ENCODE data around the gene FBXO38. TPM values are rescaled to one million over a fixed set of nuclear protein-coding genes. Genes with fewer than 3 reads are reported as not detected.
A peak's percentile ranks its signal among the peaks of the same experiment; 100 is the strongest.

The FBXO38 gene
- polyA plus RNA-seq, 1 experiment = 40.9 TPM

DNA sequence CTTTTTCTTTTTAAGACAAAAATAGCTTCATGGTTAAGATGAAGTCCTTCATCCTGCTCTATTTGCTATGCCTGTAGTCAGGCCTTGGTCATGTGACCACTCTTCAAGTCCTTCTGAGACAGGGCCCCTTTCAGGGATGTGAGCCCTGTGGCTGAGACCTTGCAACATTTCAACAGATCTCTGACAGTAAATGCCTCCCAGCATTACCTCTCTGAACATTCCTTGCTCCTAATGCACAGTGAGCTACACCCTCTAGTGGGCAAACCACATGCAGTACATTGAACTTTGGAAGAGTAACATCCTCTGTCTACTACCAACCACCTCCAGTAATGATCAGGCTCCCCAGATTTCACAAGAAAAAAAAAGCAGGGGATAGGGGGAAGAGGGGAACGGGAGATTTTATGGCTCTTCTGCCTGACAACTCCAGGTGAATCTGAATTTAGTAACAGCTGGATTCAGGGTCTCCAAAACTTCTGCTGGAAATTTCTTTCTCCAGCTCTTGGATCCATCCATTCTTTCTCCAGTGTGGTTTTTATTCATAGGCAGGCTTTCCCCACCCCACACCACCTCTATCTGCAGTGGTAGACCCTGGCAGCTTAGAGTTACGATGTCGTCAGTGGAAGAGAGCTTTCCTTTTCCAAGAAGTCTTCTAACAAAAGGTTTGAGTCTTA, 8.9 kb upstream of the FBXO38 start:
- no peak overlapping the region for H3K4me3 ChIP-seq (ENCODE audit: low read depth, low read length)
- ChIA-PET POLR2A (no interaction called here), CTCF (interaction anchor here (0.6 to 3.8 kb wide), 42 partner anchors 8 to 701 kb away, joined by 3 to 48 read pairs (median 4); partner anchors contain the start of gene FBXO38)
- H3K9me3 ChIP-seq (ENCODE audit: control insufficient read depth, insufficient read depth, low read length) = no peaks in the 10 kb centered on the region
- no peak overlapping the region for H3K27ac ChIP-seq (ENCODE audit: low read depth, low read length)
- TF ChIP-seq, protein P1, sequence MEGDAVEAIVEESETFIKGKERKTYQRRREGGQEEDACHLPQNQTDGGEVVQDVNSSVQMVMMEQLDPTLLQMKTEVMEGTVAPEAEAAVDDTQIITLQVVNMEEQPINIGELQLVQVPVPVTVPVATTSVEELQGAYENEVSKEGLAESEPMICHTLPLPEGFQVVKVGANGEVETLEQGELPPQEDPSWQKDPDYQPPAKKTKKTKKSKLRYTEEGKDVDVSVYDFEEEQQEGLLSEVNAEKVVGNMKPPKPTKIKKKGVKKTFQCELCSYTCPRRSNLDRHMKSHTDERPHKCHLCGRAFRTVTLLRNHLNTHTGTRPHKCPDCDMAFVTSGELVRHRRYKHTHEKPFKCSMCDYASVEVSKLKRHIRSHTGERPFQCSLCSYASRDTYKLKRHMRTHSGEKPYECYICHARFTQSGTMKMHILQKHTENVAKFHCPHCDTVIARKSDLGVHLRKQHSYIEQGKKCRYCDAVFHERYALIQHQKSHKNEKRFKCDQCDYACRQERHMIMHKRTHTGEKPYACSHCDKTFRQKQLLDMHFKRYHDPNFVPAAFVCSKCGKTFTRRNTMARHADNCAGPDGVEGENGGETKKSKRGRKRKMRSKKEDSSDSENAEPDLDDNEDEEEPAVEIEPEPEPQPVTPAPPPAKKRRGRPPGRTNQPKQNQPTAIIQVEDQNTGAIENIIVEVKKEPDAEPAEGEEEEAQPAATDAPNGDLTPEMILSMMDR (IDR thresholded peaks at IDR 0.05; ENCODE audit: low read depth, low read length) = peak; percentile 89
- no peaks in the 10 kb centered on the region for H3K27me3 ChIP-seq (ENCODE audit: control insufficient read depth, insufficient read depth, low read length)
- no peak for DNase-seq (ENCODE audit: low read depth, low spot score)

DNA sequence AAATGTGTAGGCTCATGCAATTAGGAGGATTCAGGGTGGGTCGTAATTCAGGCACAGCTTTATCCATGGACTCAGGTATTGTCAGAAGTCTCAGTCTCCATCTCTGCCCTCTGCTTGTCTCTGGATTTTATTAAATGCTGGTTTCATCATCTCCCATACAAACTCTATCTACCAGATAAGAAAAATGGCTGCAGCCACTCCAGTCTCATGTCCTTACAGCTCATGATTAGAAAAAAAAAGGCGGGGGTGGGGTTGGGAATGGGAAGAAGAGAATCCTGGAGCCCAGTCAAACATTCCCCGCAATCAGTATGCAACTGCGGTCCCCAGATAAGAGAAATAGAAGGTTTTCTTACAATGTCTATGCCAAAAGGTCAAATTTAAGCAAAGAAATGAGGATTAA, 7.6 kb upstream of the FBXO38 start:
- Histone ChIP-seq H3K27me3 (ENCODE audit: control insufficient read depth, insufficient read depth, low read length) (no peaks in the 10 kb centered on the region), H3K9me3 (ENCODE audit: control insufficient read depth, insufficient read depth, low read length) (no peaks in the 10 kb centered on the region), H3K4me3 (ENCODE audit: low read depth, low read length) (no peak overlapping the region), H3K27ac (ENCODE audit: low read depth, low read length) (no peak overlapping the region)
- TF ChIP-seq, protein P1 (IDR thresholded peaks at IDR 0.05; ENCODE audit: low read depth, low read length) = no peak
- DNase-seq (ENCODE audit: low read depth, low spot score) = no peak
- ChIA-PET POLR2A (no interaction called here), CTCF (interaction anchor here (0.6 to 3.8 kb wide), 6 partner anchors 14 to 659 kb away, joined by 3 to 48 read pairs (median 14); no protein-coding TSS in a partner anchor)

DNA sequence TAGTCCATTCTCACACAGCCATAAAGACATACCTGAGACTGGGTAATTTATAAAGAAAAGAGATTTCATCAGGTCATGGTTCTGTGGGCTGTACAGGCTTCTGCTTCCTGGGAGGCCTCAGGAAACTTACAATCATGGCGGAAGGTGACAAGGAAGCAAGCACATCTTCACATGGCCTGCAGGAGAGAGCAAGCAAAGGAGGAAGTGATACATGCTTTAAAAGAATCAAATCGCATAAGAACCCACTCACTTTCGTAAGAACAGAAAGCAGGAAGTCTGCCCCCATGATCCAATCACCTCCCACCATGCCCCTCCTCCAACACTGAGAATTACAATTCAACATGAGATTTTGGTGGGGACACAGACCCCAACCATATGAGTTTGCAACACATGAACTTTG, 5.1 kb upstream of the FBXO38 start:
- DNase-seq (ENCODE audit: low read depth, low spot score) = no peak
- ChIA-PET CTCF (interaction anchor here (1.2 kb wide), 1 partner anchor 352 kb away, joined by 4 read pairs; no protein-coding TSS in a partner anchor), POLR2A (no interaction called here)
- Histone ChIP-seq H3K4me3 (ENCODE audit: low read depth, low read length) (no peak overlapping the region), H3K27me3 (ENCODE audit: control insufficient read depth, insufficient read depth, low read length) (no peaks in the 10 kb centered on the region), H3K9me3 (ENCODE audit: control insufficient read depth, insufficient read depth, low read length) (no peaks in the 10 kb centered on the region), H3K27ac (ENCODE audit: low read depth, low read length) (no peak overlapping the region)
- TF ChIP-seq, protein P1 (IDR thresholded peaks at IDR 0.05; ENCODE audit: low read depth, low read length) = no peak

DNA sequence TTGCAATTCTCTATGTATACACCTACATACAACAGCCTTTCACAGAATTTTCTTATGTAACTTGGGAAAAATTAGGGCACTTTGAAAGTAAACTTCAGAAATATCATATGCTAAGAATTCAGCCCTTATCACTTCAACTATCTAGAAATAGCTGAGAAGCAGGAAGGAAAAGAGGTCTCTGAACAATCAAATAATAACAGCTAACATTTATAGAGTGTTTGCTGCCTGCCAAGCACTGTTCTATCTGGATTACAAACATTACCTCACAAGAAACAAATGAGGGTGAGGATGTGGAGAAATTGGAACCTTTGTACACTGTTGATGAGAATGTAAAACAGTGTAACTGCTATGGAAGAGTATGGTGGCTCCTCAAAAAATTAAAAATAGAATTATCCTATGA, 4.4 kb upstream of the FBXO38 start:
- Histone ChIP-seq H3K27me3 (ENCODE audit: control insufficient read depth, insufficient read depth, low read length) (no peaks in the 10 kb centered on the region), H3K27ac (ENCODE audit: low read depth, low read length) (no peak overlapping the region), H3K4me3 (ENCODE audit: low read depth, low read length) (no peak overlapping the region), H3K9me3 (ENCODE audit: control insufficient read depth, insufficient read depth, low read length) (no peaks in the 10 kb centered on the region)
- TF ChIP-seq, protein P1 (IDR thresholded peaks at IDR 0.05; ENCODE audit: low read depth, low read length) = no peak
- ChIA-PET CTCF (interaction anchor here (1.2 kb wide), 1 partner anchor 352 kb away, joined by 4 read pairs; no protein-coding TSS in a partner anchor), POLR2A (no interaction called here)
- no peak for DNase-seq (ENCODE audit: low read depth, low spot score)

DNA sequence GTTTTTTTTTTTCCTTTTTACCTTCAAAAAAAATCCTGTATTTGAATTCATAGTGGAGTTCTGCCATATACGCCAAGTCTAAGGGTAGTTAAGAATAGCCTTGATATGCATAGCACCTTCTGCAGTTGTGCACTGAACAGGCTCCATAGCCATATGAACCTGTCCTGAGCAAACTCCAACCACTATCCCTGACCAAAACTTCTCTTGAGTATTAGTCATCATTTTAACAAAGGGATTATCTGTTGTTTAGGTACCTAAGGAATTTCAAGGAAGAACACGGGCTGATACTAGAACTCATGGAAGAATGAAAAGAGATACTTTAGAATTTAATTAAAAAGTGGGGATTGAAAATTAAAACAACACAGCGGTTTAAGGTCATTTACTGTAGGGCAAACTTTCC, 1.9 kb upstream of the FBXO38 start:
- DNase-seq (ENCODE audit: low read depth, low spot score) = no peak
- Histone ChIP-seq H3K4me3 (ENCODE audit: low read depth, low read length) (no peak overlapping the region), H3K9me3 (ENCODE audit: control insufficient read depth, insufficient read depth, low read length) (no peaks in the 10 kb centered on the region), H3K27ac (ENCODE audit: low read depth, low read length) (no peak overlapping the region), H3K27me3 (ENCODE audit: control insufficient read depth, insufficient read depth, low read length) (no peaks in the 10 kb centered on the region)
- ChIA-PET POLR2A (no interaction called here), CTCF (interaction anchor here (0.5 to 1.2 kb wide), 5 partner anchors 8 to 349 kb away, joined by 3 to 10 read pairs (median 4); no protein-coding TSS in a partner anchor)
- TF ChIP-seq, protein P1 (IDR thresholded peaks at IDR 0.05; ENCODE audit: low read depth, low read length) = no peak

Data from AG04450 (cell line).